ENCODE results near the gene GRIN3A. TPM values are rescaled to one million over a fixed set of nuclear protein-coding genes. Genes with fewer than 3 reads are reported as not detected.

The GRIN3A gene
- total and polyA plus RNA-seq, 2 of the 4 experiments (the other 2 are of a cell fraction) = not detected

DNA sequence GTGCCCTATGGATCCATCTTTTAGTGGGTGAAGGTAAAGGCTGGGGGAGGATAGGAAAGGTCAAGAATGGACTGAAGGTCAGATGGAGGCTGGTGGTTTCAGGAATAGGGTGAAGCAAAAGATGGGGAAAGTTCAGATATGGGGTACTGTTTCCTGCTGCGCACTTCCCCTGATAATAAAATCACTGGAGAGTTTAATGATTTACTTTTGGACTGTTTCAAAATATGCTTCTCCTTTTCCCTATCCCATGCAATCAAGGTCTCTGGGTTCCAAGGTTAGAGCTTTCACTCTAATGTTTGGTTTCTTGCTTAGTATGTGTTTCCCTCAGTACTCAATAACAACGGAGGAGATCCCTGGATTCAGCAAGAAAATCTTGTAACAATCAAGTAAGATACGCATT is 132.9 kb downstream of the GRIN3A start:
- H3K4me1 ChIP-seq (ENCODE audit: control insufficient read depth, insufficient read depth, low read length) = no peaks in the 10 kb centered on the region
- ChIA-PET CTCF (no interaction called here), POLR2A (ENCODE audit: unreplicated experiment) (no interaction called here)
- no TSS peak for BruUV-seq (replicated peaks)
- no peaks in the 10 kb centered on the region for H4K20me1 ChIP-seq (ENCODE audit: insufficient read depth, low read length)
- no peak overlapping the region for H3K56ac ChIP-seq (ENCODE audit: extremely low read depth, insufficient read depth, low read length)
- H3K9me1 ChIP-seq (ENCODE audit: insufficient read depth, low read length) = no peaks in the 10 kb centered on the region
- DNase-seq (no peak), ATAC-seq (ENCODE audit: low read depth) (no peak)
- H3K27me3 ChIP-seq (ENCODE audit: control insufficient read depth, insufficient read depth, low read length) = peaks cover 5% of the 10 kb centered on the region; the same call in 1 of the 2 replicates
- dilution Hi-C loops (cut with HindIII; ENCODE audit: low sequenced_read_pairs, unreplicated experiment) (no loop called here), in situ Hi-C loops (cut with MboI; ENCODE audit: low sequenced_read_pairs) (no loop called here), intact Hi-C loops (cut with micrococcal nuclease) (no loop called here)
- H3K9me3 ChIP-seq (ENCODE audit: control insufficient read depth, insufficient read depth, low read length) = no peaks in the 10 kb centered on the region
- H3K14ac ChIP-seq (replicated peaks; ENCODE audit: low read depth, low read length) = no peak overlapping the region
- no peak overlapping the region for H3K27ac ChIP-seq (ENCODE audit: insufficient read depth, low read length)
- no peak overlapping the region for H2AFZ ChIP-seq (replicated peaks; ENCODE audit: low read length, poor library complexity)
- no peak overlapping the region for H2BK120ac ChIP-seq (ENCODE audit: low read depth, low read length)
- H3K4me2 ChIP-seq (ENCODE audit: low read depth, low read length) = no peak overlapping the region
- no peak overlapping the region for H3K18ac ChIP-seq (ENCODE audit: low read depth, low read length)
- H2BK5ac ChIP-seq (ENCODE audit: low read depth, low read length, poor library complexity, severe bottlenecking) = no peak overlapping the region
- no peak for TF ChIP-seq MXI1 (IDR thresholded peaks at IDR 0.05; ENCODE audit: borderline replicate concordance, low read depth, low read length)
- TF ChIP-seq RCOR1 (IDR thresholded peaks at IDR 0.05; ENCODE audit: insufficient replicate concordance, low read length) = no peak
- no peak for TF ChIP-seq CHD1 (IDR thresholded peaks at IDR 0.05; ENCODE audit: low read depth, low read length)
- no peak for TF ChIP-seq RAD21 (IDR thresholded peaks at IDR 0.05; ENCODE audit: low read length)
- TF ChIP-seq, protein P1, sequence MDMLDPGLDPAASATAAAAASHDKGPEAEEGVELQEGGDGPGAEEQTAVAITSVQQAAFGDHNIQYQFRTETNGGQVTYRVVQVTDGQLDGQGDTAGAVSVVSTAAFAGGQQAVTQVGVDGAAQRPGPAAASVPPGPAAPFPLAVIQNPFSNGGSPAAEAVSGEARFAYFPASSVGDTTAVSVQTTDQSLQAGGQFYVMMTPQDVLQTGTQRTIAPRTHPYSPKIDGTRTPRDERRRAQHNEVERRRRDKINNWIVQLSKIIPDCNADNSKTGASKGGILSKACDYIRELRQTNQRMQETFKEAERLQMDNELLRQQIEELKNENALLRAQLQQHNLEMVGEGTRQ (IDR thresholded peaks at IDR 0.05; ENCODE audit: low read depth, low read length) = no peak
- TF ChIP-seq MAZ (IDR thresholded peaks at IDR 0.05; ENCODE audit: borderline replicate concordance, low read depth, low read length) = no peak
- TF ChIP-seq RFX5 (IDR thresholded peaks at IDR 0.05; ENCODE audit: low read depth, low read length) = no peak
- no peak for TF ChIP-seq CEBPB (IDR thresholded peaks at IDR 0.05; ENCODE audit: low read depth, low read length)
- H3K9ac ChIP-seq (ENCODE audit: low read depth, low read length) = no peak overlapping the region
- H3K4me3 ChIP-seq (ENCODE audit: insufficient read depth, low read depth, low read length) = no peak overlapping the region
- H2BK20ac ChIP-seq (ENCODE audit: low read depth, low read length) = no peak overlapping the region
- no peak overlapping the region for H2AK5ac ChIP-seq (ENCODE audit: low read depth, low read length)
- H2BK15ac ChIP-seq (ENCODE audit: low read depth, low read length) = no peak overlapping the region
- no peak overlapping the region for H4K91ac ChIP-seq (ENCODE audit: insufficient read depth, low read depth, low read length)
- no peak overlapping the region for H3K23ac ChIP-seq (ENCODE audit: low read depth, low read length)
- no peak overlapping the region for H3K4ac ChIP-seq (ENCODE audit: low read depth, low read length)
- no peak overlapping the region for H4K5ac ChIP-seq (ENCODE audit: low read depth, low read length)
- H4K8ac ChIP-seq (ENCODE audit: low read depth in 2 of 2, low read length in 2 of 2) = no peak overlapping the region
- no peaks in the 10 kb centered on the region for H3K79me1 ChIP-seq (ENCODE audit: low read depth in 1 of 2, low read length in 2 of 2)
- no peaks in the 10 kb centered on the region for H3K36me3 ChIP-seq (ENCODE audit: control insufficient read depth, insufficient read depth, low read length)
- no peak overlapping the region for H2AK9ac ChIP-seq (replicated peaks; ENCODE audit: low read depth, low read length, poor library complexity)
- WGBS, 2 experiments (ENCODE audit: extremely low coverage in 2 of 2, insufficient read length in 1 of 2) = no CpG with 5 or more reads among the region's 3 CpGs
